CD1c-positive myeloid dendritic cell (primary cell): ENCODE measurements around the gene SEC61A1.

Experiments
- DNase-seq: peaks from one replicate; pipeline ENCODE4 v3.0.0-alpha.2; 2016; ENCODE audit errors: extremely low spot score

The SEC61A1 gene

DNA sequence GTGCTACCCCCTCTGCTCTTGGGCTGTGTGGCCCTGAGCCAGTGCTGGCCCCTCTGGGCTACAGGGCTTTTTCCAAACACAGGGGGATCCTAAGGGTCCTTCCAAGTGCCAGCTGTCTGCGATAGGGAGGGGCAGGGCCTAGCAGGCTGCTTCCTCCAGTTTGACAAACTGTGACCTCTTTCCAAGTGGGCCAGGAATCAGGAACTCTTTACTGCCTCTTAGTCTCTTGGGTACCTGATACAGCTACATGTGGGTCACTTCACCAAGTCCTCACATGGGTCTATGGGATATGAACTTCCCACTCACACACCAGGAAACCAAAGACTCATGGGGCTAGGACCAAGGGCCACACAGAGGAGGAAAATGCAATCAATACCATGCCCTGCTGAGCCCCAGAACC, 25.4 kb downstream of the SEC61A1 start:
- DNase-seq = peak; percentile 40

DNA sequence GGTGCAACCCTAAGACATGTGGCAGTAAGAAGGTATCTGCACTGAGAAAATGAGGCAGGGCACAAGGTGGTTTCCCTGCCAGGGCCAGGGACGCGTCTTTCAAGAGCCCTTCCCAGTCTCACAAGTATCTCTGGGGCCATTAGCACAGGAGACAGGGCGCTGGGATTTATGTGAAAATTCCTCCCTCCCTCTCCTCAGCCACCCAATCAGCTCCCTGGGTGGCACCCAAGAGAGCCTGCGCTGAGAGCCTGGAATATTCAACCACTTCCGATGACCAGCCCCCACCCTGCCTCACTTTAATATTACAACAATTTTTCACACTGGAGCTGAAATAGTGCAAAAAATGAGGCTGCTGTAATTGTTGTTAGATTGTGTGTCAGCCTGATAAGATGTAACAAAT, 26.1 kb downstream of the SEC61A1 start:
- no peak for DNase-seq

GRCh38 chr3:128078875-128079274, 26.6 kb downstream of the SEC61A1 start:
- DNase-seq = no peak

DNA sequence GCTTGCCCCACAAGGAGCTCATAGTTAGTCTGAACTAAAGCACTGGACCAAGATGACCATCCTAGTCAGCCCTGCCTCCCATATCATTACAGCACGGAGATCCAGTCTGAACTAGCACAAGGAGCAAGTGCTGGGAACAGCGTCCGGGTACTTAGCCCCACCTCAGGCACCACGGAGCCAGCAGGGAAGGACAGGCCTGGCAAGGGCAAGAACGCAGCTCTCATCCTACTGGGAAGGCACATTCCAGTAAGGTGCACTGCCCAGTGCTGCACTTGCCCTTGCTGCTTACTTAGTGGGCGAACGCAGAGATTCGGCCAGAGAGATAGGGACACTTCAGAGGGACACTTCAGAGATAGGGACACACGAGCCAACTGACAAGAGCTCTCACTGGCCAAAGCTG, 27.6 kb downstream of the SEC61A1 start:
- no peak for DNase-seq

DNA sequence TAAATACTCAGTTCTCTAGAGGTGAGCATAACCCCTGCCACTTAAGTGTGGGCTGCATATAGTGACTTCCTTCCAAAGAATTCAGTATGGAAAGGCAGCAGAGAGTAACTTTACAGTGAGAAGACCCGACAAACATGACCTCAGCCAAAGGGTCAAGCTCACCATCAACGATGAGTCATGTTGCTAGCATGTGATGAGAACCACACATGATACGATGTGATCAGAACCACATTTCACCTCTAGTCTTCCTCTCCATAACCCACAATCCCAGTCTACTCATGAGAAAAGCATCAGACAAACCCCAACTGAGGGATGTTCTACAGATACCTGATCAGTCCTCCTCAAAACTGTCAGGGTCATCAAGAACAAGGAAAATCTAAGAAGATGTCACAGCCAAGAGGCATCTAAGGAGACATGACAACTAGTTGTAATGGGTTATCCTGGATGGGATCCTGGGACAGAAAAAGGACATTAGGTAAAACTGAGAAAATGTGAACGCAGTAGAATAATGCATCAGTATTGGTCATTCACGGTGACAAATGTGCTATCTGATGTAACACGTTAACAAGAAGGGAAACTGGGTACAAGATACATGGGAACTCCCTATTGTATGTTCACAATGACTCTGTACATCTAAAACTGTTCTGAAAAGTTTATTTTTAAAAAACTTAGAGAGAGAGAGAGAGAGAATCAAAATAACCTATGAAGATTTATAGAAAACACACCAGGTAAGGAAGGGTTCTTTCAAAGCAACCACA, 28.3 kb downstream of the SEC61A1 start:
- peak; percentile 58 for DNase-seq

- DNase-seq = no peak
Measured at GRCh38 chr3:128081226-128081625, 29.0 kb downstream of the SEC61A1 start.

DNA sequence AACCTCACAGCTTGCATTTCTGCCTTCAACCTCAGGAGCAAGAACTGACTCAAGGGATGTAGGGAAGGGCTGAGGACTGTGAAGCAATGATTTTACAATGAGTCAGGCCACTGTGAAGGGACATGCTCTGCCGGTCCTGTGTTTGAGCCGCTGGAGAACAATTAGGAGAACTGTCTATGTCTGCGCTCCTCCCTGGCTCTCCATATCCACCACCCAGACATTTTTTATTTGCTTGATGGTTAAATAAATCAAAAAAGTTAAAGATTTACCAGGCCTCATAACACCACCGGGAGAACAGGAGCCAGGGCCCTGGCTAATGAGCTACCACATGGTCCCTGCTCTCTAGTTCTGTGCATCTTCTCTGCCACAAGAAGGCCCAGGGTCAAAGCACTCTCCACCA, 29.6 kb downstream of the SEC61A1 start:
- DNase-seq = no peak

DNA sequence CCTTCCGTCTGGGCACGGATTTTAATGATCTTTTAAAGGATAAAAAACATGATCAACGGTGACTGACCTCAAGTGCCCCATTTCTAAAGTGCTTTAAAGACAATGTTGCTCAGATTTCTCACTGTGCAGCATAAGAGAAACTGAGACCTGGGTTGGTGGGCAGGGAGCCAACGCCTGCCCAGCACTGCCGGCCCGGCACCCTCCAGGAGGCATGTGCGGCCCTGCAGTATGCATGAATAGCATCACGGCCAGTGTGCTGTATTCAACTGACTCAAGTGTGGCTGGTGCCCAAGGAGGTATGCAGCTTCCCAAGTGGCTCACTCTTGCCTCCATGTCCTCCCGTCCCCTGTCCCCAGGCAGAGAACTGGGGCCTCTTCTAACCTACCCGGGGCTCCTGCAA, 30.3 kb downstream of the SEC61A1 start:
- no peak for DNase-seq

DNA sequence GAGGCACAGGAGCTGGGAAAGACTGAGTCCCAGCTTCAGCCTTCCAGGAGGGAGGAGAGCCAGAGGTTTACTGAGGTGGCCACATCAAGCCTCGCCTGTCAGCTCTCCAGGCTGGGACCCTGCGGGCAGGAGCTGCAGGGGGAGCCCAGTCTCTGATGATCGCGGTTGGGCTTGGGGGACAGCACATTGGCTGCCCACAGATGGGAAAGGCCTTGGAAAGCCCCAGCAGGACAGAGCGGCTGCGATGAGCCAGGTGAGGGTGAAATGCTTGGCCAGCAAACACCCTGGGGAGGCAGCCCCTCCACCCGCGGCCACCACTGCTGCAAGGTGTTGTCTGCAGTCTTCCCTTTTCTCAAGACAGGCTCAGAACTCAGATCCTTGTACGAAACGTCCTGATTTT, 31.2 kb downstream of the SEC61A1 start:
- no peak for DNase-seq

DNA sequence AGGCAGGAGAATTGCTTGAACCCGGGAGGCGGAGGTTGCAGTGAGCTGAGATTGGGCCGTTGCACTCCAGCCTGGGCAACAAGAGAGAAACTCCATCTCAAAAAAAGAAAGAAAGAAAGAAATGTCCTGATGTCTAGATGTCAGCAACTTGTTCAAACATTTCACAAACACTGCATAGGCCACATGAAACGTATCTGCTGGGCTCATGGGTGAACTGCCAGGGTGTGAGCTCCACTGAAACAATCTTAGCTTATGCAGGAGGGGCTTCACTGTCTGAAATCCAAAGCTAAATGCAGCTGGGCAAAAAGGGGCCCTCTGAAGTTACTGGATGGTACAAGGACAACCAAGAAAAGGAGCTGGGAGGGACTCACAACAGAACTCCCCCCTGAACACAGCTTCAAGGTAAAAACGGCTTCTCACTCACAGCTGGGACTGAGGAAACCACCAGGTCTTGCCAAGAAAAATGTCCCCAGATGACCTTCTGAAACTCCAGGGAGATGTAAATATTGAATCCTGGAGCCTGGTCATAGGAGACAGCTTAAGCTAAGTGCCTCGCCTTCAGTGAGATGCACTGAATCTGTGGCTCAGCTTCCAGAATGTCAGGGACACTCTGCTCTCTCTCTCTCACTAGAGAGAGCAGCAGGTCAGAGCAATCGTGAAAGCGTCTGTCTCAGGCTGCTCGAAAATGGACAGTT, 31.9 kb downstream of the SEC61A1 start:
- no peak for DNase-seq

- no peak for DNase-seq
Measured at GRCh38 chr3:128084675-128085021, 32.4 kb downstream of the SEC61A1 start.

GRCh38 chr3:128089135-128089534, 36.9 kb downstream of the SEC61A1 start:
- no peak for DNase-seq

DNA sequence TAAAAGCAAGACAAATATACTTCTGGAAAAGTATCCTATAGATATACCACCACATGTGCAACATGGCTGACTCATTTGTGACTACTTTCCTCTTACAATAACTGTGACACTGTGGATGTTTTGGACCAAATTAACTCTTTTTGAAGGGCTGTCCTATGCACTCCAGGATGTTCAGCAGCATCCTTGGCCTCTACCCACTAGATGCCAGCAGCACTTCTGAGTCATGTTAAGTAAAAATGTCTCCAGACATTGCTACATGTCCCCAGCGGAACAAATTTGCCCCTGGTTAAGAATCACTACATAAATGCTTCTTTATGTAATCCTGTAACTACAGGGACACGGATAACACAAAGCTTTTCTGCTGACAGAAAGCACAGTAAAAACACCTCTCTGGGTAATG, 39.3 kb downstream of the SEC61A1 start:
- DNase-seq = no peak

DNA sequence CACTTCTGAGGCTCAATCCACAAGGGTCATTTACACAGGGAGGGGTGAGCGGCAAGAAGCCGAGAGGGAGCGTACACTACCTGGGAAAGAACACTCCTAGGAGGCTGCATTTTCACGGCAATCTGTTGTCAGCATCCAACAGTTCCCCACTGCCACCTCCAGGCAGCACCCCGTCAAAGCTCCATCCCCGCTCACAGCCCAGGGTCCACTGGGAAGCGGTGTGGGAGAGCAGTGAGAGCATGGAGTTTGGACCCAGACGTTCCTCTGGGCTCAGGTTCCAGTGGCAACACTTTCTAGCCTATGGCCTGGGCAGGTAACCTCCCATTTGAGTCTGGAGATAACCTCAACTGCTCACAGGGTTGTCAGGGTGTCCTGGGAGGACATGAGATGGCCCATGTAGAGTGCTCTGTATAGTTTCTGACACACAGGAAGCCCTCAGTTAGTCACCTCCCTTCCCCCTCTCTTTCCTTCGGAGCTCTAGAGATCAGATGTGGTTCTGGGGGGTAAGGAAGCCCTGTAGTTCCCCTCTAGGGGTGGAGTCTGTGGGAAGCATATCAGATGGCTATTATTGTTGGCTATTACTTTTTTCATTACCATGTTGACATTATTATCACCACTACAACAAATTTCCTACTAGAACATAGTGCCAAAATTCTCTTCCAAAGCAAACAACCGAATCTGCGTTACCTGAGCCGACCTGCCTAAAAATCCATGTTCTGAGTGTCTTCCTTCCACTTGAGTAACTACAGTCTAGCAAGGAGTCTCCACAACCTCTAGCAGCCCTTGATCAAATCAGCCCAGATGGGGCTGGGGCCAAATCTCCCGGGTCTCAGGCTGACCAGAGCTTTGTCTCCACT, 42.3 kb downstream of the SEC61A1 start:
- DNase-seq = no peak

GRCh38 chr3:128095222-128095703, 43.0 kb downstream of the SEC61A1 start:
- peak; percentile 72 for DNase-seq

GRCh38 chr3:128098234-128098633, 46.0 kb downstream of the SEC61A1 start:
- no peak for DNase-seq

GRCh38 chr3:128100161-128100560, 47.9 kb downstream of the SEC61A1 start:
- DNase-seq = no peak

GRCh38 chr3:128100638-128101037, 48.4 kb downstream of the SEC61A1 start:
- no peak for DNase-seq

GRCh38 chr3:128103136-128103676, 51.0 kb downstream of the SEC61A1 start:
- DNase-seq = no peak

- no peak for DNase-seq
Measured at GRCh38 chr3:128107834-128108233, 55.6 kb downstream of the SEC61A1 start.

DNA sequence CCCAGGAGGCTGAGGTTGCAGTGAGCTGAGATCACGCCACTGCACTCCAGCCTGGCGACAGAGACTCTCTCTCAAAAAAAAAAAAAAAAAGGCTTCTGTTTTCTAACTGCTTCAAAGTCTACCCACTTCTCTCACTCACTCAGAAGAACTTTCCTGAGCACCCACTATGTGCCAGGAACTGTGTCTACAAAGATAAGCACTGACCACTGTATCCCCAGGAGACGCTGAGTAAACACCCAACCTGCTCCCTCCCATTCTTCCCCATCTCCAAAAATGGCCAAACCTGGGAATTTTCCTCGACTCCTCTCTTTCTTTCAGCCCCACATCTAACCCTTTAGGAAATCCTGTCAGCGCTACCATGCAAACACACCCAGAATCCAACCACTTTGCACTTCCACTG, 58.9 kb downstream of the SEC61A1 start:
- no peak for DNase-seq

GRCh38 chr3:128112357-128112968, 60.2 kb downstream of the SEC61A1 start:
- DNase-seq = peak; percentile 35
